ENCODE data around the gene ESPL1. TPM values are rescaled to one million over a fixed set of nuclear protein-coding genes. Genes with fewer than 3 reads are reported as not detected.

ESPL1 gene
- total RNA-seq, 1 experiment from 2014 or later, result 31.1 TPM

DNA sequence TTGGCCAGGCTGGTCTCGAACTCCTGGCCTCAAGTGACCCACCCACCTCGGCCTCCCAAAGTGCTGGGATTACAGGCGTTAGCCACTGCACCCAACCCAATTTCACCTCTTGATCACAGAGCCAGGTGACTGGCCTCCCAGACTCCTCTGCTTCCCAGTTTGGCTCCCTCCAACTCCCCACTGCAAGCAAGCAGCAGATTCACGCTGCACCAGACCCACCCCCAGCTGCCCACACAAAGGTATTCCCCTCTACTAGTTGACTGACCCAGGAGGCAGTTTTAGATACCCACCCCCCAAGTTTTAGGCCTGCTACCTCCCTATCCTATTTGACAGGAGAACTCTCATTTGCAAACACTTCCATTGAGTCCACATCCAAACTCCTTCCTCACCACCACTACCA lies 41.3 kb upstream of the ESPL1 start:
- intact Hi-C loops (cut with micrococcal nuclease; ENCODE audit: unreplicated experiment), result no loop called here
- no peaks in the 10 kb centered on the region for H3K9me3 Mint-ChIP-seq (ENCODE audit: low read depth, unreplicated experiment)
- peaks cover 42% of the 10 kb centered on the region for H3K36me3 Mint-ChIP-seq (ENCODE audit: insufficient read depth, unreplicated experiment)
- no TSS peak for BruUV-seq (replicated peaks)
- no peaks in the 10 kb centered on the region for H3K27me3 Mint-ChIP-seq (ENCODE audit: unreplicated experiment)
- DNase-seq, result no peak
- no peak for TF ChIP-seq CTCF (IDR thresholded peaks at IDR 0.05; ENCODE audit: unreplicated experiment)
- no peak overlapping the region for H3K27ac Mint-ChIP-seq (ENCODE audit: unreplicated experiment)
- H3K4me1 Mint-ChIP-seq (ENCODE audit: low read depth, unreplicated experiment), result peaks cover 76% of the 10 kb centered on the region
- CTCF ChIA-PET, result no interaction called here
- no peak overlapping the region for H3K4me3 Mint-ChIP-seq (ENCODE audit: low read depth, unreplicated experiment)

DNA sequence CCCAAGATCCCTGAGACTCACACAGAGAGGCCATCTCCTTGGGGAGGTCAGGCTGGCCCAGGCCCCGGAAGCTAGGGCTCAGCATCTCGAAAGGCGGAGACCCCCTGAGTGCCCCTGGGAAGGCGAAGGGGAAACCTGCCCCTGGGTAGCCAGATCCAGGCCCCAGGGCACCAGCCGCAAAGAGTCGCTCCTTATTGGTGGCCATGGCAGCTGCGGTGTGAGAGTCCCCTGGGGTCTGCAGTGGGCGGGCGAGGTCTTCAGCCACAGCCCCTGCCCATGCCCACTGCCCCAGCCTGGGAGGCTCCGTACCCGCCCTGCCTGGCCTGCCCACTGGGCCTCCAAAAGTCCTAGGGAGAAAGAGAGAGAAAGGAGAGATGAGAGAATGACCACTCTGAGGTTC lies 40.8 kb upstream of the ESPL1 start:
- no TSS peak for BruUV-seq (replicated peaks)
- H3K9me3 Mint-ChIP-seq (ENCODE audit: low read depth, unreplicated experiment), result no peaks in the 10 kb centered on the region
- intact Hi-C loops (cut with micrococcal nuclease; ENCODE audit: unreplicated experiment), result no loop called here
- no peak overlapping the region for H3K4me3 Mint-ChIP-seq (ENCODE audit: low read depth, unreplicated experiment)
- CTCF ChIA-PET, result no interaction called here
- H3K27me3 Mint-ChIP-seq (ENCODE audit: unreplicated experiment), result no peaks in the 10 kb centered on the region
- H3K27ac Mint-ChIP-seq (ENCODE audit: unreplicated experiment), result no peak overlapping the region
- DNase-seq, result no peak
- peaks cover 71% of the 10 kb centered on the region for H3K4me1 Mint-ChIP-seq (ENCODE audit: low read depth, unreplicated experiment)
- H3K36me3 Mint-ChIP-seq (ENCODE audit: insufficient read depth, unreplicated experiment), result peaks cover 41% of the 10 kb centered on the region
- no peak for TF ChIP-seq CTCF (IDR thresholded peaks at IDR 0.05; ENCODE audit: unreplicated experiment)

DNA sequence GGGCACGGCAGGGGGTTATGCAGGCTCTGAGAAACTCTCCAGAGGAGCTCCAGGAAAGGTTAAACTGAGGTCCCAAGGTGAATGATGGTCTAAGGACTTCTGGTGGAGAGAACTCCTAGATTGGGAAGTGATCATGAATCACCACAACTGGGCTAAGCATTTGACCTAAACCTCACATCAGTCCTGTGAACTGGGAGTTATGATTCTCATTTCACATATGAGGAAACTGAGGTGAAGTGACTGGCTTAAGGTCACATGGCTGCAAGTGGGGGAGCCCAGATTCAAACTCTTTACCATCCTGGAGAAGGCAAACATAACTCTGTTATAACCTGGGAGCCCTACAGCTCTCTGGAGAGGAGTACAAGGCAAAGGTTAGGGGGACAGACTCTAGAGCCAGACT lies 40.3 kb upstream of the ESPL1 start:
- no TSS peak for BruUV-seq (replicated peaks)
- no peak for TF ChIP-seq CTCF (IDR thresholded peaks at IDR 0.05; ENCODE audit: unreplicated experiment)
- no peak for DNase-seq
- CTCF ChIA-PET, result no interaction called here
- H3K36me3 Mint-ChIP-seq (ENCODE audit: insufficient read depth, unreplicated experiment), result peaks cover 46% of the 10 kb centered on the region
- H3K9me3 Mint-ChIP-seq (ENCODE audit: low read depth, unreplicated experiment), result no peaks in the 10 kb centered on the region
- H3K27me3 Mint-ChIP-seq (ENCODE audit: unreplicated experiment), result no peaks in the 10 kb centered on the region
- no peak overlapping the region for H3K4me3 Mint-ChIP-seq (ENCODE audit: low read depth, unreplicated experiment)
- intact Hi-C loops (cut with micrococcal nuclease; ENCODE audit: unreplicated experiment), result no loop called here
- no peak overlapping the region for H3K27ac Mint-ChIP-seq (ENCODE audit: unreplicated experiment)
- H3K4me1 Mint-ChIP-seq (ENCODE audit: low read depth, unreplicated experiment), result peaks cover 69% of the 10 kb centered on the region

GRCh38 chr12:53229454-53229853 lies 38.6 kb upstream of the ESPL1 start:
- BruUV-seq (replicated peaks), result no TSS peak
- no peak for TF ChIP-seq CTCF (IDR thresholded peaks at IDR 0.05; ENCODE audit: unreplicated experiment)
- Mint-ChIP-seq H3K36me3 (ENCODE audit: insufficient read depth, unreplicated experiment) (peaks cover 46% of the 10 kb centered on the region), H3K4me1 (ENCODE audit: low read depth, unreplicated experiment) (peaks cover 62% of the 10 kb centered on the region), H3K27ac (ENCODE audit: unreplicated experiment) (peak overlapping the region; percentile 78), H3K27me3 (ENCODE audit: unreplicated experiment) (no peaks in the 10 kb centered on the region), H3K4me3 (ENCODE audit: low read depth, unreplicated experiment) (peak overlapping the region; percentile 74), H3K9me3 (ENCODE audit: low read depth, unreplicated experiment) (no peaks in the 10 kb centered on the region)
- CTCF ChIA-PET, result interaction anchor here (0.5 kb wide), 1 partner anchor 363 kb away, joined by 5 read pairs; no protein-coding TSS in a partner anchor
- intact Hi-C loops (cut with micrococcal nuclease; ENCODE audit: unreplicated experiment), result no loop called here
- DNase-seq, result no peak
